Suprapubic skin (tissue), 4 donors: Measurements from ENCODE around the gene DAO. TPM values are rescaled to one million over a fixed set of nuclear protein-coding genes. Genes with fewer than 3 reads are reported as not detected.
A peak's percentile ranks its signal among the peaks of the same experiment; 100 is the strongest.

Experiments
- DNase-seq, 2 donors: peaks; one replicate each; pipeline ENCODE4 v3.0.0-alpha.2; 2019; ENCODE audit warnings: low spot score in 2 of 2
- H3K27ac ChIP-seq: fragments of 200-600 bp; sonication (generic); one replicate; pipeline ENCODE4 v1.5.1; 2019
- H3K27me3 ChIP-seq: fragments of 200-600 bp; sonication (generic); one replicate; pipeline ENCODE4 v1.5.1; 2019
- H3K36me3 ChIP-seq: fragments of 200-600 bp; sonication (generic); one replicate; pipeline ENCODE4 v1.5.1; 2019
- H3K4me1 ChIP-seq: fragments of 200-600 bp; sonication (generic); one replicate; pipeline ENCODE4 v1.5.1; 2019
- H3K4me3 ChIP-seq: fragments of 200-600 bp; sonication (generic); one replicate; pipeline ENCODE4 v1.5.1; 2019; ENCODE audit warnings: mild to moderate bottlenecking
- H3K9me3 ChIP-seq: fragments of 200-600 bp; sonication (generic); one replicate; pipeline ENCODE4 v1.5.1; 2019
- CTCF ChIP-seq, 2 donors: fragments of 200-600 bp in 1 of 2; fragments of 450-650 bp in 1 of 2; sonication (generic) in 1 of 2; IDR thresholded peaks; one replicate each; pipeline ENCODE4 v1.5.1; 2016 to 2019; ENCODE audit warnings: antibody characterized with exemption in 2 of 2, mild to moderate bottlenecking in 1 of 2, moderate library complexity in 1 of 2
- EP300 ChIP-seq: sonication (generic); formaldehyde crosslinking; IDR thresholded peaks from one replicate; pipeline ENCODE4 v1.6.1; 2017; ENCODE audit warnings: antibody characterized with exemption
- POLR2A ChIP-seq, 2 donors: fragments of 450-650 bp; IDR thresholded peaks; one replicate each; pipeline ENCODE4 v1.6.1; 2017; ENCODE audit warnings: antibody characterized with exemption in 2 of 2, mild to moderate bottlenecking in 2 of 2, moderate library complexity in 2 of 2
- POLR2AphosphoS5 ChIP-seq, 3 donors: sonication (generic); formaldehyde crosslinking; IDR thresholded peaks; one replicate each; pipeline ENCODE4 v1.6.1; 2017; ENCODE audit warnings: antibody characterized with exemption in 3 of 3
- WGBS: methylation state at CpG from one replicate; pipeline ENCODE4 v1.1.5; 2018; 5-methylcytosine and 5-hydroxymethylcytosine counted together
- total RNA-seq, 4 donors: library from RNA; depleted of rRNA; stranded (reverse); fragments of >200 nt; gene quantifications; one replicate each; pipeline ENCODE4 v1.1.0, GENCODE V29; 2016

The DAO gene
- total RNA-seq, 4 donors from 2014 or later, result not detected

DNA sequence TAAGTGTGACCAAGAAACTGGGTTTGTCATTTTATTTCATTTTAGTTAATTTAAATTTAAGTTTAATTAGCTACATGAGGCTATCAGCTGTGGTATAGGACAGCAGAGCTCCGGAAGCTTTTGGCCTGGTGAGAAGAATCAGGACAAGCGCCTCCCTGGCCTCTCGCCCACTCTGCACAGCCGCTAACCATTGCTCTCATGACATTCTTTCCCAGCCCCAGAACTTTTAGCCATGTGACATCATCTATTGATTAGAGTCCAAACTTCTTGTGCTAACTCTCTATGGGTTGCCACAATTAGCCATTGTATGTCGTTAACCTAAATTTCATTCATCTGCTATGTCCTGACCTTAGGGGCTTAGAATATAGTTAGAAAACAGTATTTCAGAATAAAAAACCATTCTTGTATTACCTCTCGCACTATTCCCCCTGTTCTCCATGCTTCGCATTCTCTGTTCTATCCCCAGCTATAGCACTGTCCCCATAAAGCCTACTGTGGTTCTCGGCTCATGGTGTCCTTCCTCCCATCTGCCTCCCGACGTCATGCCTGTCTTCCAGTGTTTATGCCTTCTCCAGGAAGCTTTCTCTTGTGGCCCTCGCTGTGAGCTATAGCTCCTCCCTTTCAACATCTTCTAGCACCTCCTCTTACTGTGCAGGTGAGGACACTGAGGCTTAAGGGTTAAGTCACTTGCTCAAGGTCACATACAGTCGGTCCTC is 46.0 kb upstream of the DAO start:
- Histone ChIP-seq H3K4me3 (no peak overlapping the region), H3K9me3 (no peaks in the 10 kb centered on the region), H3K27me3 (no peaks in the 10 kb centered on the region), H3K27ac (peak overlapping the region; percentile 84), H3K4me1 (peaks cover 52% of the 10 kb centered on the region), H3K36me3 (peaks cover 24% of the 10 kb centered on the region)
- 60% methylated on average over 12 of the region's 12 CpGs for WGBS
- DNase-seq, result no peak
- TF ChIP-seq POLR2AphosphoS5 (IDR thresholded peaks at IDR 0.05) (no peak), CTCF (IDR thresholded peaks at IDR 0.05) (no peak), POLR2A (IDR thresholded peaks at IDR 0.05) (no peak), EP300 (no peak)

DNA sequence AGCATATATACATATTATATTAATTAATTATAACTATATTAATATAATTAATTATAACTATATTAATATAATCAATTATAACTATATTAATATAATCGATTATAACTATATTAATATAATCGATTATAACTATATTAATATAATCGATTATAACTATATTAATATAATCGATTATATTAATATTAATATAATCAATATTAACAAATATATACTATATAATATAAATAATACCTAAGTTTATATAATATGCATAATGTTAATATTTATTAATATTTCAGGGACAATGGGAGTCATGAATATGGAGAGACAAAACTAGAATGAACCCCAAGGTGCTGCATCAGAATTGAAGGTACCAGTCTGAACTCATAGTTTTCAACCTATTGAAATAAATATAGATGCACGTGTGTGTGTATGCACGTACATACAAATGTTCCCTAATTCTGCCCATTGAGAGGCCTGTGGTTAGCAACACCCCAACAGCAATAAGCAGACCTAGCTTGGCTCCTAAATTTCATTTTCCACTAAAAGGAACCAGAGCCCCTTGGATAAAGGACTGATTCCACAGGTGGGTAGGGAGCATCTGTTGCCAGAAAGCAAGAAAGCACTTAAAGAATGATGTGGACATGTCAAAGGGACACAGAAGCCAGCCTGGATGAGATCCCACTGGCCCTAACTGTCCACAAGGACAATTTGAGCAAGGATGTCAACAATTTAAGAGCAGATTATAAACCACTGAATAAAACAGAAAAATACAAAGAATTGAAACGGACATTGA is 43.8 kb upstream of the DAO start:
- no peak overlapping the region for H3K4me3 ChIP-seq
- no peak for DNase-seq
- H3K27ac ChIP-seq, result no peak overlapping the region
- 88% methylated on average over 7 of the region's 7 CpGs for WGBS
- H3K4me1 ChIP-seq, result peaks cover 65% of the 10 kb centered on the region
- peaks cover 9% of the 10 kb centered on the region for H3K36me3 ChIP-seq
- no peaks in the 10 kb centered on the region for H3K27me3 ChIP-seq
- H3K9me3 ChIP-seq, result no peaks in the 10 kb centered on the region
- TF ChIP-seq EP300 (no peak), POLR2AphosphoS5 (IDR thresholded peaks at IDR 0.05) (no peak), POLR2A (IDR thresholded peaks at IDR 0.05) (no peak), CTCF (IDR thresholded peaks at IDR 0.05) (no peak)

DNA sequence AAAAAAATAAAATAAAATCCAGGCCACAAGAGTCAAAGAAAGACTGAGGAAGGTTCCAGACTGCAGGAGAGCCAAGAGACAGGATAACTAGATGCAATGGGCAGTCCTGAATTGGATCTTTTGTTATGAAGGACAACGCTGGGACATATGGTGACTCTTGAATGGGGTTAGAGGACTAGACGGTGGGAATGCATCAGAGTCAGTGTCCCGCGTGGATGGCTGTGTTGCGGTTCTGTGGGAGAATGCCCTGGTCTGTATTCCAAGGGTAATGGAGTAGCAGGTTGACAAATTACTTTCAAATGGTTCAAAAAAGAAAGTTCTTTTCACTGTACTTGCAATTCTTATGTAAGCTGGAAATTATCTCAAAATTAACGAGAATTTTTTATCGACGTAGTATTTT is 42.7 kb upstream of the DAO start:
- H3K27me3 ChIP-seq, result no peaks in the 10 kb centered on the region
- peaks cover 67% of the 10 kb centered on the region for H3K4me1 ChIP-seq
- peak overlapping the region; percentile 84 for H3K27ac ChIP-seq
- H3K4me3 ChIP-seq, result no peak overlapping the region
- no peak for DNase-seq
- WGBS, result 87% methylated on average over 8 of the region's 8 CpGs
- no peak for TF ChIP-seq CTCF (IDR thresholded peaks at IDR 0.05)
- no peak for TF ChIP-seq EP300
- no peak for TF ChIP-seq POLR2AphosphoS5 (IDR thresholded peaks at IDR 0.05)
- no peak for TF ChIP-seq POLR2A (IDR thresholded peaks at IDR 0.05)
- no peaks in the 10 kb centered on the region for H3K36me3 ChIP-seq
- H3K9me3 ChIP-seq, result no peaks in the 10 kb centered on the region

DNA sequence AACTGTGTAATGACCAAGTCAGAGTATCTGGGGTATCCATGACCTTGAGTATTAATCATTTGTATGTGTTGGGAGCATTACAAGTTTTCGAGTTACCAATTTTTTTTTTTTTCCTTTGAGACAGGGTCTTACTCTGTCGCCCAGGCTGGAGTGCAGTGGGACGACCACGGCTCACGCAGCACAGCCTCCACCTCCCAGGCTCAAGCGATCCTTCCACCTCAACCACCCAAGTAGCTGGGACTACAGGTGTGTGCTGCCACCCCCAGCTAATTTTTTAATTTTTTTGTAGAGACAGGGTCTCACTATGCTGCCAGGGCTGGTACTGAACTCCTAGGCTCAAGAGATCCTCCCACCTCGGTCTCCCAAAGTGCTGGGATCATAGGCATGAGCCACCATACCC is 42.2 kb upstream of the DAO start:
- 87% methylated on average over 7 of the region's 7 CpGs for WGBS
- no peak overlapping the region for H3K4me3 ChIP-seq

More for the DNA sequence above, 42.2 kb upstream of the DAO start:
- peak overlapping the region; percentile 84 for H3K27ac ChIP-seq
- TF ChIP-seq POLR2A (IDR thresholded peaks at IDR 0.05) (no peak), POLR2AphosphoS5 (IDR thresholded peaks at IDR 0.05) (no peak), EP300 (no peak), CTCF (IDR thresholded peaks at IDR 0.05) (no peak)
- no peaks in the 10 kb centered on the region for H3K36me3 ChIP-seq
- H3K4me1 ChIP-seq, result peaks cover 67% of the 10 kb centered on the region
- no peaks in the 10 kb centered on the region for H3K9me3 ChIP-seq
- no peak for DNase-seq
- no peaks in the 10 kb centered on the region for H3K27me3 ChIP-seq
